Left lung (tissue), 10 donors: ENCODE results near the gene RETN. TPM values are rescaled to one million over a fixed set of nuclear protein-coding genes. Genes with fewer than 3 reads are reported as not detected.

Experiments
- ATAC-seq: fragments of 200-7000 bp; cut with Tn5 transposase; one replicate; pipeline ENCODE4 v1.9.1; 2020; ENCODE audit warnings: moderate library complexity
- DNase-seq, 4 donors: peaks; one replicate each; pipeline ENCODE4 v3.0.0-alpha.2; 2013 to 2020
- H3K27ac ChIP-seq, 2 donors: fragments of 200-600 bp; sonication (generic) in 1 of 2; one replicate each; pipeline versions ENCODE4 v1.5.0 to v1.8.0; 2020 to 2021
- H3K27me3 ChIP-seq, 2 donors: fragments of 200-600 bp; sonication (generic) in 1 of 2; one replicate each; pipeline versions ENCODE4 v1.5.0 to v1.8.0; 2020 to 2021
- H3K36me3 ChIP-seq, 2 donors: fragments of 200-600 bp; sonication (generic) in 1 of 2; one replicate each; pipeline versions ENCODE4 v1.5.0 to v1.8.0; 2020 to 2021
- H3K4me1 ChIP-seq, 2 donors: fragments of 200-600 bp; one replicate each; pipeline ENCODE4 v1.8.0; 2021
- H3K4me3 ChIP-seq, 2 donors: fragments of 200-600 bp; sonication (generic) in 1 of 2; one replicate each; pipeline versions ENCODE4 v1.5.0 to v1.8.0; 2020 to 2021; ENCODE audit warnings: mild to moderate bottlenecking in 1 of 2
- H3K9me3 ChIP-seq, 2 donors: fragments of 200-600 bp; sonication (generic) in 1 of 2; one replicate each; pipeline versions ENCODE4 v1.5.0 to v1.8.0; 2020 to 2021
- CTCF ChIP-seq, 2 donors: fragments of 200-600 bp; sonication (generic) in 1 of 2; IDR thresholded peaks; one replicate each; pipeline versions ENCODE4 v1.5.0 to v1.8.0; 2021; ENCODE audit warnings: antibody characterized with exemption in 2 of 2
- intact Hi-C, 2 donors: fragments of 100-400 bp; cut with DNase I; formaldehyde crosslinking; loops; one replicate each; pipeline versions ENCODE4 v1.11.2 to v1.14.2; 2022
- polyA plus RNA-seq, 6 donors: library from polyadenylated mRNA; unstranded; fragments of 120-200 nt; gene quantifications; one replicate each; pipeline ENCODE4 v1.2.1, GENCODE V29; 2013; ENCODE audit not compliant: insufficient read length in 6 of 6
- total RNA-seq, 2 donors: library from RNA; stranded (reverse); fragmentation: NEBNext Ultra II Directional; extraction: Animal tissue kit (Norgen Biotek cat#: 25700); gene quantifications; one replicate each; pipeline ENCODE4 v1.2.1, GENCODE V29; 2021
- donor health status: DM: no; HTN: yes; CAD: no.
- donor health status: DM: no; HTN: no; CAD: no.

RETN gene
- total and polyA plus RNA-seq, 8 donors = 1.2 to 22.4 (median 2.3) TPM

GRCh38 chr19:7706188-7706954 is 37.5 kb downstream of the RETN start:
- H3K27me3 ChIP-seq = peaks cover 0 to 2% of the 10 kb centered on the region in 2 donors
- no peak for DNase-seq
- peak overlapping the region; percentile 39 to 92 for H3K27ac ChIP-seq
- ATAC-seq = no peak
- H3K4me1 ChIP-seq = peaks cover 0 to 50% of the 10 kb centered on the region in 2 donors
- H3K9me3 ChIP-seq = no peaks in the 10 kb centered on the region
- no peak for TF ChIP-seq CTCF (IDR thresholded peaks at IDR 0.05)
- H3K4me3 ChIP-seq = peak overlapping the region in 1 of 2 donors; percentile 1
- H3K36me3 ChIP-seq = no peaks in the 10 kb centered on the region
- intact Hi-C loops = no loop called here

- no peak for TF ChIP-seq CTCF (IDR thresholded peaks at IDR 0.05)
- Histone ChIP-seq H3K4me3 (no peak overlapping the region), H3K36me3 (no peaks in the 10 kb centered on the region), H3K27me3 (no peaks in the 10 kb centered on the region), H3K9me3 (no peaks in the 10 kb centered on the region), H3K27ac (peak overlapping the region in 1 of 2 donors; percentile 92), H3K4me1 (peaks cover 0 to 50% of the 10 kb centered on the region in 2 donors)
- no peak for ATAC-seq
- DNase-seq = no peak
- intact Hi-C loops = no loop called here
These were observed 38.2 kb downstream of the RETN start for GRCh38 chr19:7706955-7707456.

GRCh38 chr19:7709932-7710460 is 41.1 kb downstream of the RETN start:
- Histone ChIP-seq H3K4me1 (peaks cover 0 to 44% of the 10 kb centered on the region in 2 donors), H3K4me3 (no peak overlapping the region), H3K36me3 (no peaks in the 10 kb centered on the region), H3K27me3 (no peaks in the 10 kb centered on the region), H3K9me3 (no peaks in the 10 kb centered on the region), H3K27ac (peak overlapping the region in 1 of 2 donors; percentile 66)
- DNase-seq (no peak), ATAC-seq (no peak)
- no peak for TF ChIP-seq CTCF (IDR thresholded peaks at IDR 0.05)
- intact Hi-C loops = no loop called here

GRCh38 chr19:7710616-7711015 is 41.8 kb downstream of the RETN start:
- Histone ChIP-seq H3K4me3 (no peak overlapping the region), H3K36me3 (no peaks in the 10 kb centered on the region), H3K9me3 (no peaks in the 10 kb centered on the region), H3K27me3 (no peaks in the 10 kb centered on the region), H3K4me1 (peaks cover 0 to 44% of the 10 kb centered on the region in 2 donors), H3K27ac (peak overlapping the region in 1 of 2 donors; percentile 66)
- ATAC-seq = no peak
- no peak for DNase-seq
- no peak for TF ChIP-seq CTCF (IDR thresholded peaks at IDR 0.05)
- intact Hi-C loops = no loop called here

GRCh38 chr19:7715671-7716070 is 46.8 kb downstream of the RETN start:
- H3K36me3 ChIP-seq = no peaks in the 10 kb centered on the region
- intact Hi-C loops = no loop called here
- H3K27me3 ChIP-seq = no peaks in the 10 kb centered on the region
- ATAC-seq (no peak), DNase-seq (no peak)
- peaks cover 0 to 22% of the 10 kb centered on the region in 2 donors for H3K4me1 ChIP-seq
- peaks cover 0 to 9% of the 10 kb centered on the region in 2 donors for H3K9me3 ChIP-seq
- no peak overlapping the region for H3K4me3 ChIP-seq
- peak overlapping the region in 1 of 2 donors; percentile 82 for H3K27ac ChIP-seq
- no peak for TF ChIP-seq CTCF (IDR thresholded peaks at IDR 0.05)
